GM18867 (cell line): ENCODE measurements around the gene FAM241A.
"Not testable (repeated sequence)": the region's sequence is repeated elsewhere in the genome, so short reads cannot be mapped to it uniquely, and the experiment has no call there.

Experiments used
- ATAC-seq: cut with Tn5 transposase; IDR thresholded peaks from one replicate; pipeline ENCODE4 v1.9.1; 2021; ENCODE audit warnings: mild to moderate bottlenecking, moderate library complexity; ENCODE audit not compliant: unreplicated experiment

Gene FAM241A

GRCh38 chr4:112145326-112145789 is at the start of gene FAM241A:
TSS of gene FAM241A (plus strand) at chr4:112145454. CDS start at chr4:112145581, 127 bp downstream.
- peak; percentile 90 for ATAC-seq

- no peak for ATAC-seq
Measured at GRCh38 chr4:112098841-112099530, 46.3 kb upstream of the FAM241A start.

GRCh38 chr4:112099701-112100297 is 45.5 kb upstream of the FAM241A start:
- peak; percentile 73 for ATAC-seq

- ATAC-seq = no peak
Measured at GRCh38 chr4:112102875-112103370, 42.3 kb upstream of the FAM241A start.

- ATAC-seq = no peak
Measured at GRCh38 chr4:112105201-112105969, 39.9 kb upstream of the FAM241A start.

- peak; percentile 70 for ATAC-seq
Measured at GRCh38 chr4:112109360-112110058, 35.7 kb upstream of the FAM241A start.

- ATAC-seq = no peak
Measured at GRCh38 chr4:112110059-112110425, 35.2 kb upstream of the FAM241A start.

- ATAC-seq = no peak
Measured at GRCh38 chr4:112111306-112111705, 33.9 kb upstream of the FAM241A start.

GRCh38 chr4:112112095-112112494 is 33.2 kb upstream of the FAM241A start:
- not testable (repeated sequence) for ATAC-seq

GRCh38 chr4:112112590-112113170 is 32.6 kb upstream of the FAM241A start:
- no peak for ATAC-seq

- no peak for ATAC-seq
Measured at GRCh38 chr4:112113864-112114263, 31.4 kb upstream of the FAM241A start.

GRCh38 chr4:112114452-112114851 is 30.8 kb upstream of the FAM241A start:
- ATAC-seq = no peak

GRCh38 chr4:112118742-112119352 is 26.4 kb upstream of the FAM241A start:
- no peak for ATAC-seq

- peak; percentile 93 for ATAC-seq
Measured at GRCh38 chr4:112119353-112119783, 25.9 kb upstream of the FAM241A start.

- no peak for ATAC-seq
Measured at GRCh38 chr4:112120021-112120420, 25.2 kb upstream of the FAM241A start.

GRCh38 chr4:112125416-112125815 is 19.8 kb upstream of the FAM241A start:
- ATAC-seq = no peak

- ATAC-seq = no peak
Measured at GRCh38 chr4:112127048-112127637, 18.1 kb upstream of the FAM241A start.

GRCh38 chr4:112127803-112128202 is 17.5 kb upstream of the FAM241A start:
- no peak for ATAC-seq

- no peak for ATAC-seq
Measured at GRCh38 chr4:112128452-112128851, 16.8 kb upstream of the FAM241A start.

GRCh38 chr4:112130906-112131305 is 14.3 kb upstream of the FAM241A start:
- no peak for ATAC-seq
